Common myeloid progenitor, CD34-positive (primary cell): ENCODE results near the gene EGFR.

Source experiments
- CTCF ChIA-PET: fragments of 350-600 bp; sonication (Branson Sonifier 250); formaldehyde crosslinking; loops from one replicate; lab custom pipeline; 2021; ENCODE audit warnings: antibody characterized with exemption; lab: Charles Lee
- POLR2A ChIA-PET: fragments of 350-600 bp; sonication (Branson Sonifier 250); formaldehyde crosslinking; loops from one replicate; lab custom pipeline; 2021; ENCODE audit warnings: antibody characterized with exemption; lab: Charles Lee
- DNase-seq, 3 donors: peaks; one replicate each; pipeline versions ENCODE4 v3.0.0 to v3.0.0-alpha.2; 2013
- H3K27ac ChIP-seq, 2 experiments: 1 replicate in 1 of 2; 2 replicates in 1 of 2; pipeline ENCODE4 v1.7.0; 2013; ENCODE audit warnings: inconsistent platforms in 2 of 2, low read length in 2 of 2, mild to moderate bottlenecking in 2 of 2, low read depth in 1 of 2, moderate library complexity in 1 of 2; ENCODE audit not compliant: severe bottlenecking in 2 of 2, insufficient read depth in 1 of 2, poor library complexity in 1 of 2
- H3K27me3 ChIP-seq, 5 experiments: replicated peaks in 2 of 5; 1 replicate in 3 of 5; 2 replicates in 2 of 5; pipeline versions ENCODE4 v1.6.1 to v1.7.0; 2013; ENCODE audit warnings: low read length in 4 of 5, mild to moderate bottlenecking in 2 of 5, moderate library complexity in 2 of 5, inconsistent platforms in 1 of 5; ENCODE audit not compliant: insufficient read depth in 5 of 5, control insufficient read depth in 4 of 5
- H3K36me3 ChIP-seq, 4 experiments: 1 replicate in 2 of 4; 2 replicates in 2 of 4; pipeline versions ENCODE4 v1.6.1 to v1.7.0; 2013; ENCODE audit warnings: low read length in 3 of 4, control low read depth in 1 of 4, mild to moderate bottlenecking in 1 of 4; ENCODE audit not compliant: control insufficient read depth in 4 of 4, insufficient read depth in 4 of 4
- H3K4me1 ChIP-seq, 4 experiments: 1 replicate in 3 of 4; 2 replicates in 1 of 4; pipeline versions ENCODE4 v1.6.1 to v1.7.1; 2013; ENCODE audit warnings: low read length in 3 of 4, mild to moderate bottlenecking in 3 of 4, control low read depth in 1 of 4, inconsistent platforms in 1 of 4, moderate library complexity in 1 of 4; ENCODE audit not compliant: control insufficient read depth in 4 of 4, insufficient read depth in 4 of 4; ENCODE audit errors: control extremely low read depth in 1 of 4
- H3K4me3 ChIP-seq, 7 experiments: 1 replicate in 4 of 7; 2 replicates in 3 of 7; pipeline versions ENCODE4 v1.5.1 to v1.7.0; 2013; ENCODE audit warnings: mild to moderate bottlenecking in 7 of 7, low read length in 6 of 7, moderate library complexity in 6 of 7, inconsistent platforms in 2 of 7, low read depth in 2 of 7, control low read depth in 1 of 7; ENCODE audit not compliant: insufficient read depth in 4 of 7, control insufficient read depth in 1 of 7; ENCODE audit errors: extremely low read depth in 1 of 7
- H3K9me3 ChIP-seq, 5 experiments: 1 replicate in 4 of 5; 2 replicates in 1 of 5; pipeline versions ENCODE4 v1.6.1 to v1.7.1; 2013; ENCODE audit warnings: low read length in 4 of 5, mild to moderate bottlenecking in 2 of 5, inconsistent platforms in 1 of 5, low read depth in 1 of 5, moderate library complexity in 1 of 5; ENCODE audit not compliant: control insufficient read depth in 4 of 5, insufficient read depth in 2 of 5; ENCODE audit errors: control extremely low read depth in 1 of 5
- WGBS: methylation state at CpG from one replicate; pipeline ENCODE4 v1.1.5; 2013; ENCODE audit not compliant: insufficient coverage; 5-methylcytosine and 5-hydroxymethylcytosine counted together

EGFR gene

DNA sequence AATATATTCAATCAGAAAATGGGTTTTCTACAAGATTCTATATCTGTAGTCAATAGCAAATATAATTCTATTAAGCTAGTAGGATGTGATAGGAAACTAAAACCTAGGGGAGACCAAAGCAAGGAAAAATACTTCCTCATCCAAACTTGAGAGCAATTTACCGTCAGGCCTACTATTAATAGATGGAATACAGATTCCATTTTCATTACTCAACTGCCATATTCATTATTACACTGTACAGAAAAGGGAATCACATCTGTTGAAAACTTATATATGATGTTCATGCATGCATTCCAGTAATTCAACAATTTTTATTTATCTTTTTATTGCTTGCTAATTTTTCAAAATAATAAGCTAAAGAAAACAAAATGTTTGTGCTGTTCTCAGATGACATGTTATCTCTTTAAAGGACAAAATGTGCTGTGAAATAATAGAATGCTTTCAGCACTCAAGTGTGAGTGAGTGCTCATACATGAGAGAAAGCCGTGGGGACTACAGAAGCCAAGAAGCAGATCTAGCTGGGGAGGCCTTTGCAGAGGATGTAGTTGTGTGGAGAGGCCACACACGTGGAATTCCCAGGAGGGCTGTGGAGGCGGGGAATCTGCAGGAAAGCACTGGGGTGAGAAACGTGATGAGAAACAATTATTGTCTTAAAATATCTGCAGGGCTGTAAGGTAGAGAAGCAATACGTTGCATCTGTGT lies 110.0 kb downstream of the EGFR start:
- no peaks in the 10 kb centered on the region for H3K4me1 ChIP-seq
- peaks cover 0 to 7% (median 2%) of the 10 kb centered on the region in 5 experiments for H3K27me3 ChIP-seq

DNA sequence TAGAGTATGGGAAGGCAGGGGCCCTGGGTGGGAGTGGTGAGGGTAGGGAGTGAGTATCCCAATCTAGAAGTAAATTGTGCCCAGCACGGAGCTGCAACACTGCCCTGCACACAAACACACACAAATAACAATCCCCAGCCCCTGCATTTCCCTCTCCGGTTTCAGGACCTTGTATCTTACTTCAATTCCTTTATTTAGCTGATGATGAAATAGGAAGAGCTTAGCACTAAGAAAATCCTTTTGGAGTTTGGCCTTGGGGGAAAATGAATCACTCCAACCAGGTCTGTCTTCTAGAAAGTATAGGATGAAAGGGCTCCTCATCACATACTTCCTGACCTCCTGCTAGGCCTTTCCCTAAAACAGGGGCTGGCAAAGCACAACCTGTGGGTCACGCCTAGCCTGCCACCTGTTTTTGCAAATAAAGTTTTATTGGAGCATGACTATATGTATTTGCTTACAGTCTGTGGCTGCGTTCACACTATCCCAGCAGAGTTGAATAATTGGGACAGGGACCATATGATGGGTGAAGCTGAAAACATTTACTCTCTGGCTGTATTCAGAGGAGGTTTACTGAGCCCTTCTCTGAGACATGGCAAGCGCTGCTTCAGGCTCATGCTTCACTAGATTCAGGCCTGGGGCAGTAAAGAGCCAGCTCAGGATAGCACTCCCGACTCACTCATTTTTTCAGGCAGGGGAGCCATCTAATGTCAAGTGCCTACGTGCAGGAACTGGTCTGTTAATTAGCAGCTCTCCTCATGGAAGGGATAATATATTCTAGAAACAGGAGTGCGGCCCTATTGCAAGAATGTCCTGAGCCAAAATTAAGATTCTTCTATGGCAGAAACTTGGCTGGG lies 111.0 kb downstream of the EGFR start:
- Histone ChIP-seq H3K4me3 (no peak overlapping the region), H3K27ac (no peak overlapping the region), H3K27me3 (peaks cover 0 to 7% (median 2%) of the 10 kb centered on the region in 5 experiments), H3K36me3 (no peaks in the 10 kb centered on the region), H3K4me1 (no peaks in the 10 kb centered on the region), H3K9me3 (no peaks in the 10 kb centered on the region)
- no peak for DNase-seq
- ChIA-PET CTCF (interaction anchor here (0.6 to 0.9 kb wide), 2 partner anchors 16 to 19 kb away, joined by 3 to 4 read pairs; no protein-coding TSS in a partner anchor), POLR2A (no interaction called here)
- 96% methylated on average over 6 of the region's 8 CpGs for WGBS

More for the DNA sequence above, 110.0 kb downstream of the EGFR start:
- DNase-seq = no peak
- Histone ChIP-seq H3K27ac (no peak overlapping the region), H3K9me3 (no peaks in the 10 kb centered on the region), H3K36me3 (no peaks in the 10 kb centered on the region), H3K4me3 (no peak overlapping the region)
- ChIA-PET CTCF (interaction anchor here (0.6 kb wide), 1 partner anchor 135 kb away, joined by 4 read pairs; no protein-coding TSS in a partner anchor), POLR2A (no interaction called here)
- WGBS = 56% methylated on average over 4 of the region's 6 CpGs

DNA sequence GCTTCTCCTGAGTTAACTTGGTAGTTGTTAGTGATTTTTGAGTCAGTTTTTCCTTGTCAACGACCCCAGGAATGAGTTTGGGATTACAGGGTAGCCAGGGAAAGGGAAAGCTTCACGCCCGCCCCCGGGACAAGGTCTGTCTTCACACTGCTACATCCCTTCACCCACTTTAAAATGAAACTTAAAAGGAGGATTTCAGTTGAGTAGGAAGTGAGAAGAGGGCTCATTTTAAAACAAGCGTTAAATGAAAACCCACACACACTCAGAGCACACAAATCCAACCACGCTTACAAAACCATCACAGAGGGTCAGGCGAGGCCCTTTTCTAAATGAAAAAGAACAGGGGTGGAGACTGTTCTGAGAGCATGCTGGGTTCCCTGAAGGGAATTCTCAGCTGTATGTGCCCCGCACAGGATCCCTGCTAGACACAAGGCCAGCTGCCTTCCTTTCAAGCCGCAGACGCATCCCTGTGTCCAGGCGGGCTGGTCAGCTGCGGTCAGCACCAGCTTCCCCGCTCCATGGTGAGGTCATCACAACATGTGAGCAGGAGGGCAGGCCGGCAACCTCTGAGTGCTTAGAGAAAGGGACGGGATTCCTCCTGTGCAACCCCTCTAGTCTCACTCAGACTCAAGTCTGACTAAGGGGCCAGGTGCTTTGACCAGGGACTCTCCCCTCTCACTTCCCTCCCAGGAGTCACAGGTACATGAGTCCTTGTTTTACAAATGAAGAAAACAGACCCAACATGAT lies 111.8 kb downstream of the EGFR start:
- no peak overlapping the region for H3K27ac ChIP-seq
- H3K36me3 ChIP-seq = no peaks in the 10 kb centered on the region
- H3K4me3 ChIP-seq = no peak overlapping the region
- peaks cover 0 to 7% (median 2%) of the 10 kb centered on the region in 5 experiments for H3K27me3 ChIP-seq
- DNase-seq = no peak
- POLR2A ChIA-PET = no interaction called here
- CTCF ChIA-PET = interaction anchor here (0.9 kb wide), 1 partner anchor 17 kb away, joined by 3 read pairs; no protein-coding TSS in a partner anchor
- no peaks in the 10 kb centered on the region for H3K4me1 ChIP-seq
- H3K9me3 ChIP-seq = no peaks in the 10 kb centered on the region
- WGBS = 88% methylated on average over 10 of the region's 15 CpGs

DNA sequence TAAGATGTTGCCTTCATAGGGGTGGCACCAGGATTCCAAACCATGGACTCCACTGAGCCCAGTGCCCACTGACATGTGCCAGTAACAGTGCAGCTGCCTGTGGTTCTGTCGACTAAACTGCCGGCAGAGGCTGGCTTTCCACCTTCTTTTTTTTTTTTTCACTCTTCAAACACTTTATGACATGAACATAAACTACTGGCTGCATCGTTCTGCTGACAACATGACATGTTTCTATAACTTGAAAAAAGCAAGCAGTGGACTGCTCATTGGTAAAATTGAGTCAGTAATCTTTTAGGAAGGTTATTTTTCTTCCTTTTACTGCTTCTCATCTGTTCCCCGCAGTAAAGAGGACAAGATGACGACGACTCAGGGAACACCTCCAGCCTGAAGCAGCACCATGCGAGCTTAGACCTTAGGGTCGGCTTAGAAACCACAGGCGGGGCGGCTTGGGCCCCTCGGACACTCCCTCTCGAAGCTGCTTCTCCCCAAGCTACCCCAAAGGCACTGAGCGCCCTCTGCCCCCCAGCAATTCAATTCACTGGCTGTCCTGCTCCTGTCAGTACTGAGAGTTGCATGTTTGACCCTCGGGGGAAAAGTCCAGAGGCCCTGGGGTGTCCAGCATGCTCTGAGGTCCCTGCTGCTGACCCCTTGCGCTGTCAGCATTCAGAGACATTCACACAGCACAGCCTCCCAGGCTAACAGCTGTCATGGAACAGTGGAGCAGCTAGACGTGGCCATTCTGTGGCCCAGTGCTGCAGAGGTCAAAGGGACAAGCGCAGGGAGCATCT lies 112.5 kb downstream of the EGFR start:
- POLR2A ChIA-PET = no interaction called here
- H3K4me1 ChIP-seq = no peaks in the 10 kb centered on the region
- 87% methylated on average over 9 of the region's 17 CpGs for WGBS

DNA sequence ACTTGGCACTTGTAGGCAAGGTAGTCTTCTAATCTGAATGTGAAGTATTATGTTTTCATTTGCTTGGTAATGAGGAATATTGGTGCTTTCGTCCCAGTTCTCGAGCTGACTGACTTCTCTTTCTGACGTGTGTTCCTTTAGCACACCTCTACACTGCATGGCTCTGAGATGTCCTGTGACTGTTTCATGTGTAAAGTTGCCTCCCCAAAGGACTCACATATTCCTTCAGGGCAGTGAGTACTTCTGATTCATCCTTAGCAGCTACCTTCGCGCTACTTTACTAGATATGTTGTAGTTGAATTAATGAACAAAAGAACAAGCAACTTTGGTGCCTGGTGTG lies 113.7 kb downstream of the EGFR start:
- Histone ChIP-seq H3K9me3 (no peaks in the 10 kb centered on the region), H3K27ac (no peak overlapping the region), H3K27me3 (peaks cover 0 to 7% (median 2%) of the 10 kb centered on the region in 5 experiments), H3K4me3 (no peak overlapping the region), H3K4me1 (no peaks in the 10 kb centered on the region), H3K36me3 (no peaks in the 10 kb centered on the region)
- WGBS = 100% methylated on average over 3 of the region's 5 CpGs
- POLR2A ChIA-PET = no interaction called here
- no peak for DNase-seq
- CTCF ChIA-PET = no interaction called here

More for the DNA sequence above, 112.5 kb downstream of the EGFR start:
- no peak for DNase-seq
- Histone ChIP-seq H3K9me3 (no peaks in the 10 kb centered on the region), H3K27ac (no peak overlapping the region), H3K4me3 (no peak overlapping the region), H3K27me3 (peaks cover 0 to 7% (median 2%) of the 10 kb centered on the region in 5 experiments), H3K36me3 (no peaks in the 10 kb centered on the region)
- CTCF ChIA-PET = no interaction called here

DNA sequence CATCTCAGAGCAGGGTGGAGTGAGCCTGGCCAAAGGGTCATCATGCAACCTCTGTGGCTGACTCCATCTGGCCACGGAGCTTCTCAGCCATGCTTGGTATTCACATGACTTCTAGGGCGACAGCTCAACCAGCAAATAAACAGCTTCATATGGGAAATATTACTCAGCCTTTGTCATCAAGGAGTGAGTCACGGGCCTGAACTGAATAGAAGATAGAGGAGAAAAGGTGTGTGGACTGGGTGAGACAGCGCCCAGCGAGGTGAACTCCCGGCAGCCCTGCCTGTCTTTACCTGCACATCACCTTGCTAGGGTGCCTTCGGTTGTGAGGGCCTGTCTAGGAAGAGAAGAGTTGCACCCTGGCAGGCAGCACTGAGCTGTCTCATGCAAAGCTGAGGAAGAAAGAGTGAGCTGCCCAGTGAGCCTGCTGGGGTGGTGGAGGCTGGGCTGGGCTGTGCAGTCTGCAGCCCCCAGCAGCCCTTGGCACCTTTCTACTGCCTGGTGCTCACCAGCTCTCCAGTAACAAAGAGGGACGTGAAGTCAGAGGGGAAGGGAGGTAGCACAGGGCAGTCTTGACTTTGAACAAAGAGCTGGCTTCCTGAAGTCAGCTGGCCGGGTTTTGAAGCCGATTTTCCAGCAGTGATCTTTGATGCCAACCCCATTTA lies 114.2 kb downstream of the EGFR start:
- Histone ChIP-seq H3K4me3 (no peak overlapping the region), H3K36me3 (no peaks in the 10 kb centered on the region), H3K27ac (no peak overlapping the region), H3K9me3 (no peaks in the 10 kb centered on the region), H3K4me1 (no peaks in the 10 kb centered on the region), H3K27me3 (peaks cover 0 to 7% (median 2%) of the 10 kb centered on the region in 5 experiments)
- POLR2A ChIA-PET = no interaction called here
- CTCF ChIA-PET = no interaction called here
- 85% methylated on average over 9 of the region's 10 CpGs for WGBS
- DNase-seq = no peak
